Esophagus squamous epithelium (tissue), 4 donors: ENCODE measurements around the gene KLF16.

Experiments used
- CTCF ChIP-seq, 6 experiments: fragments of 450-650 bp in 4 of 6; fragments of 200-600 bp in 2 of 6; sonication (generic) in 2 of 6; IDR thresholded peaks; one replicate each; pipeline ENCODE4 v1.5.1; 2016 to 2019; ENCODE audit warnings: antibody characterized with exemption in 6 of 6, mild to moderate bottlenecking in 4 of 6, moderate library complexity in 4 of 6
- POLR2A ChIP-seq, 4 donors: fragments of 450-650 bp; IDR thresholded peaks; one replicate each; pipeline ENCODE4 v1.6.1; 2017; ENCODE audit warnings: antibody characterized with exemption in 4 of 4, mild to moderate bottlenecking in 4 of 4, moderate library complexity in 3 of 4

GRCh38 chr19:1864480-1865171 is 1.2 kb upstream of the KLF16 start:
- TF ChIP-seq CTCF (IDR thresholded peaks at IDR 0.05), result peak; percentile 78 to 94 (median 88)
- peak in 2 of 4 donors; percentile 3 to 40 for TF ChIP-seq POLR2A (IDR thresholded peaks at IDR 0.05)
